Prostate gland (tissue), 2 donors: ENCODE measurements around the gene ARHGEF16.

Experiments
- CTCF ChIP-seq, 4 experiments: fragments of 200-600 bp in 2 of 4; fragments of 450-650 bp in 2 of 4; sonication (generic) in 2 of 4; IDR thresholded peaks; 1 replicate in 3 of 4; 2 replicates in 1 of 4; pipeline ENCODE4 v1.5.1; 2016 to 2019; ENCODE audit warnings: antibody characterized with exemption in 4 of 4, mild to moderate bottlenecking in 2 of 4, moderate library complexity in 2 of 4
- POLR2AphosphoS5 ChIP-seq: sonication (generic); formaldehyde crosslinking; IDR thresholded peaks from one replicate; pipeline ENCODE4 v1.6.1; 2017; ENCODE audit warnings: antibody characterized with exemption

GRCh38 chr1:3522564-3523265 is 68.2 kb downstream of the ARHGEF16 start:
- TF ChIP-seq POLR2AphosphoS5 (no peak), CTCF (IDR thresholded peaks at IDR 0.05) (no peak)
